IMR-90 (cell line): Measurements from ENCODE around the gene MEDAG. TPM values are rescaled to one million over a fixed set of nuclear protein-coding genes. Genes with fewer than 3 reads are reported as not detected.

Source experiments
- ATAC-seq: fragments of 200-7000 bp; cut with Tn5 transposase; 2 replicates; pipeline ENCODE4 v1.9.1; 2020; ENCODE audit warnings: low read depth, mild to moderate bottlenecking, moderate library complexity
- BruUV-seq: library from RNA; stranded (reverse); fragments of 400-500 nt; replicated peaks from 2 replicates; lab custom pipeline; 2021; lab: Mats Ljungman, UMichigan
- CTCF ChIA-PET: fragments of 300-600 bp; formaldehyde crosslinking; extraction: SDS; loops from one replicate; lab custom pipeline; 2021; ENCODE audit warnings: antibody characterized with exemption; lab: Yijun Ruan, JAX
- POLR2A ChIA-PET: fragments of 300-600 bp; sonication (Branson Sonifier 250); formaldehyde crosslinking; loops from one replicate; lab custom pipeline; 2022; ENCODE audit warnings: antibody characterized with exemption; ENCODE audit not compliant: unreplicated experiment; lab: Charles Lee
- DNase-seq: peaks from one replicate; pipeline ENCODE4 v3.0.0; 2013
- H2AFZ ChIP-seq: replicated peaks from 2 replicates; pipeline ENCODE3; 2013; ENCODE audit warnings: low read length, mild to moderate bottlenecking; ENCODE audit not compliant: poor library complexity
- H2AK5ac ChIP-seq: 2 replicates; pipeline ENCODE4 v1.6.1; 2013; ENCODE audit warnings: low read depth, low read length, inconsistent platforms
- H2AK9ac ChIP-seq: replicated peaks from 2 replicates; pipeline ENCODE3; 2013; ENCODE audit warnings: mild to moderate bottlenecking, low read depth, low read length, moderate library complexity; ENCODE audit not compliant: poor library complexity
- H2BK120ac ChIP-seq: 2 replicates; pipeline ENCODE4 v1.6.1; 2013; ENCODE audit warnings: low read depth, low read length, inconsistent platforms
- H2BK15ac ChIP-seq: 3 replicates; pipeline ENCODE4 v1.6.1; 2013; ENCODE audit warnings: low read depth, low read length, inconsistent platforms
- H2BK20ac ChIP-seq: 2 replicates; pipeline ENCODE4 v1.6.1; 2013; ENCODE audit warnings: low read depth, mild to moderate bottlenecking, inconsistent platforms, low read length, moderate library complexity
- H2BK5ac ChIP-seq: 2 replicates; pipeline ENCODE4 v1.6.1; 2013; ENCODE audit warnings: mild to moderate bottlenecking, low read depth, low read length, inconsistent platforms; ENCODE audit not compliant: poor library complexity, severe bottlenecking
- H3K14ac ChIP-seq: replicated peaks from 2 replicates; pipeline ENCODE4 v1.6.1; 2013; ENCODE audit warnings: low read depth, low read length, inconsistent platforms
- H3K18ac ChIP-seq: 2 replicates; pipeline ENCODE4 v1.6.1; 2013; ENCODE audit warnings: low read depth, low read length, control low read depth
- H3K23ac ChIP-seq: 2 replicates; pipeline ENCODE4 v1.6.1; 2013; ENCODE audit warnings: low read depth, low read length, inconsistent platforms
- H3K27ac ChIP-seq: 2 replicates; pipeline ENCODE4 v1.5.1; 2013; ENCODE audit warnings: mild to moderate bottlenecking, control low read depth, low read length; ENCODE audit not compliant: insufficient read depth
- H3K27me3 ChIP-seq: 2 replicates; pipeline ENCODE4 v1.6.1; 2013; ENCODE audit warnings: low read length; ENCODE audit not compliant: control insufficient read depth, insufficient read depth
- H3K36me3 ChIP-seq: 2 replicates; pipeline ENCODE4 v1.6.1; 2013; ENCODE audit warnings: low read length, mixed read lengths; ENCODE audit not compliant: control insufficient read depth, insufficient read depth
- H3K4ac ChIP-seq: 2 replicates; pipeline ENCODE4 v1.6.1; 2013; ENCODE audit warnings: low read depth, low read length, inconsistent platforms
- H3K4me1 ChIP-seq: 2 replicates; pipeline ENCODE4 v1.6.1; 2013; ENCODE audit warnings: low read length, mixed read lengths; ENCODE audit not compliant: control insufficient read depth, insufficient read depth
- H3K4me2 ChIP-seq: 2 replicates; pipeline ENCODE4 v1.6.1; 2013; ENCODE audit warnings: low read depth, mild to moderate bottlenecking, control low read depth, low read length, moderate library complexity
- H3K4me3 ChIP-seq: 2 replicates; pipeline ENCODE4 v1.5.1; 2013; ENCODE audit warnings: low read depth, mild to moderate bottlenecking, control low read depth, low read length, moderate library complexity; ENCODE audit not compliant: insufficient read depth
- H3K56ac ChIP-seq: 2 replicates; pipeline ENCODE4 v1.6.1; 2013; ENCODE audit warnings: low read length, inconsistent platforms; ENCODE audit not compliant: insufficient read depth; ENCODE audit errors: extremely low read depth
- H3K79me1 ChIP-seq, 2 experiments: 2 replicates each; pipeline ENCODE4 v1.6.1; 2013; ENCODE audit warnings: low read length in 2 of 2, inconsistent platforms in 1 of 2, low read depth in 1 of 2
- H3K9ac ChIP-seq: 2 replicates; pipeline ENCODE4 v1.6.1; 2013; ENCODE audit warnings: low read depth, low read length, control low read depth
- H3K9me1 ChIP-seq: 2 replicates; pipeline ENCODE4 v1.6.1; 2013; ENCODE audit warnings: low read length, inconsistent platforms; ENCODE audit not compliant: insufficient read depth
- H3K9me3 ChIP-seq: 2 replicates; pipeline ENCODE4 v1.6.1; 2013; ENCODE audit warnings: low read length; ENCODE audit not compliant: control insufficient read depth, insufficient read depth
- H4K20me1 ChIP-seq: 2 replicates; pipeline ENCODE4 v1.6.1; 2013; ENCODE audit warnings: low read length, inconsistent platforms; ENCODE audit not compliant: insufficient read depth
- H4K5ac ChIP-seq: 2 replicates; pipeline ENCODE4 v1.6.1; 2013; ENCODE audit warnings: mild to moderate bottlenecking, low read depth, low read length, control low read depth
- H4K8ac ChIP-seq, 2 experiments: 2 replicates each; pipeline ENCODE4 v1.6.1; 2013; ENCODE audit warnings: low read depth in 2 of 2, low read length in 2 of 2, control low read depth in 1 of 2, inconsistent platforms in 1 of 2
- H4K91ac ChIP-seq: 2 replicates; pipeline ENCODE4 v1.6.1; 2013; ENCODE audit warnings: low read depth, low read length, inconsistent platforms; ENCODE audit not compliant: insufficient read depth
- BHLHE40 ChIP-seq: fragments of 150-350 bp; IDR thresholded peaks from 2 replicates; pipeline ENCODE4 v1.6.1; 2016; ENCODE audit warnings: mild to moderate bottlenecking, low read depth, low read length
- CEBPB ChIP-seq: IDR thresholded peaks from 2 replicates; pipeline ENCODE4 v1.6.1; 2012; ENCODE audit warnings: low read depth, low read length, improper control_type of control experiment
- CHD1 ChIP-seq: IDR thresholded peaks from 2 replicates; pipeline ENCODE4 v1.6.1; 2012; ENCODE audit warnings: low read depth, low read length, improper control_type of control experiment
- ELK1 ChIP-seq: fragments of 150-350 bp; IDR thresholded peaks from 2 replicates; pipeline ENCODE4 v1.6.1; 2016; ENCODE audit warnings: low read depth, mild to moderate bottlenecking, low read length, moderate library complexity, borderline replicate concordance
- FOS ChIP-seq: fragments of 150-350 bp; IDR thresholded peaks from 2 replicates; pipeline ENCODE4 v1.6.1; 2016; ENCODE audit warnings: low read depth, low read length
- MAFK ChIP-seq: IDR thresholded peaks from 2 replicates; pipeline ENCODE4 v1.6.1; 2012; ENCODE audit warnings: low read depth, low read length, improper control_type of control experiment
- MAZ ChIP-seq: IDR thresholded peaks from 2 replicates; pipeline ENCODE4 v1.6.1; 2012; ENCODE audit warnings: low read depth, mild to moderate bottlenecking, low read length, improper control_type of control experiment, moderate library complexity, borderline replicate concordance
- MXI1 ChIP-seq: IDR thresholded peaks from 2 replicates; pipeline ENCODE4 v1.6.1; 2012; ENCODE audit warnings: low read depth, mild to moderate bottlenecking, low read length, moderate library complexity, borderline replicate concordance
- NFE2L2 ChIP-seq: fragments of 150-350 bp; IDR thresholded peaks from 2 replicates; pipeline ENCODE4 v1.6.1; 2016; ENCODE audit warnings: low read depth, mild to moderate bottlenecking, low read length
- POLR2A ChIP-seq: IDR thresholded peaks from 2 replicates; pipeline ENCODE4 v1.6.1; 2012; ENCODE audit warnings: mild to moderate bottlenecking, low read depth, low read length
- RAD21 ChIP-seq: IDR thresholded peaks from 2 replicates; pipeline ENCODE4 v1.6.1; 2012; ENCODE audit warnings: low read length, improper control_type of control experiment
- RFX5 ChIP-seq: IDR thresholded peaks from 2 replicates; pipeline ENCODE4 v1.8.0; 2012; ENCODE audit warnings: low read depth, mild to moderate bottlenecking, low read length, moderate library complexity
- SMC3 ChIP-seq: fragments of 150-350 bp; IDR thresholded peaks from 2 replicates; pipeline ENCODE4 v1.6.1; 2016; ENCODE audit warnings: low read depth, mild to moderate bottlenecking, antibody characterized with exemption, low read length, moderate library complexity
- WGBS, 2 experiments: methylation state at CpG; one replicate each; pipeline versions ENCODE4 v1.1.5 to v1.1.7; 2013; ENCODE audit warnings: missing lambda C conversion rate in 2 of 2; ENCODE audit not compliant: insufficient read length in 1 of 2; ENCODE audit errors: extremely low coverage in 2 of 2; 5-methylcytosine and 5-hydroxymethylcytosine counted together
- dilution Hi-C: fragments of 300-500 bp; cut with HindIII; formaldehyde crosslinking; loops from one replicate; pipeline ENCODE4 v1.14.3; 2018; ENCODE audit warnings: low sequenced_read_pairs; ENCODE audit not compliant: unreplicated experiment
- in situ Hi-C: fragments of 300-500 bp; cut with MboI; formaldehyde crosslinking; loops from 3 replicates; pipeline ENCODE4 v1.14.3; 2019; ENCODE audit warnings: low sequenced_read_pairs, inconsistent platforms, mixed read lengths
- intact Hi-C: fragments of 100-400 bp; cut with micrococcal nuclease; formaldehyde crosslinking; loops from 2 replicates; pipeline ENCODE4 v1.10.0; 2022
- polyA plus RNA-seq, 3 experiments: library from polyadenylated mRNA; depleted of rRNA; stranded (reverse); fragments of >200 nt; gene quantifications; 2 replicates each; pipeline ENCODE4 v1.2.3, GENCODE V29; 2012; ENCODE audit warnings: low replicate concordance in 1 of 3
- total RNA-seq: library from RNA; depleted of rRNA; stranded (reverse); fragments of >200 nt; gene quantifications from 2 replicates; pipeline ENCODE4 v1.2.3, GENCODE V29; 2012
- TF ChIP-seq, protein P1 (sequence below): fragments of 150-350 bp; IDR thresholded peaks from 2 replicates; pipeline ENCODE4 v1.6.1; 2017; ENCODE audit warnings: mild to moderate bottlenecking, antibody characterized with exemption, low read length, low read depth

Gene MEDAG
- total and polyA plus RNA-seq, 2 of the 4 experiments (the other 2 are of a cell fraction), result 0.32 to 0.36 TPM

GRCh38 chr13:30916991-30917390 is 10.9 kb downstream of the MEDAG start:
- no peak overlapping the region for H3K4ac ChIP-seq
- no peak overlapping the region for H2BK120ac ChIP-seq
- H2BK5ac ChIP-seq, result no peak overlapping the region
- POLR2A ChIA-PET, result no interaction called here
- H2AFZ ChIP-seq, result no peak overlapping the region
- no peak overlapping the region for H3K23ac ChIP-seq
- no peak overlapping the region for H4K91ac ChIP-seq
- no peak for DNase-seq
- no TSS peak for BruUV-seq
- H4K20me1 ChIP-seq, result no peaks in the 10 kb centered on the region
- ATAC-seq, result no peak
- no peak overlapping the region for H3K14ac ChIP-seq
- no peak overlapping the region for H3K4me2 ChIP-seq
- in situ Hi-C loops, result no loop called here
- H3K18ac ChIP-seq, result no peak overlapping the region
- no peaks in the 10 kb centered on the region for H3K9me3 ChIP-seq
- no peaks in the 10 kb centered on the region for H3K9me1 ChIP-seq
- H2AK5ac ChIP-seq, result no peak overlapping the region
- 83% methylated on average over 2 of the region's 6 CpGs; no CpG with 5 or more reads in 1 of the 2 experiments for WGBS, 2 experiments
- no peak overlapping the region for H3K4me3 ChIP-seq
- no peak overlapping the region for H4K8ac ChIP-seq
- H3K79me1 ChIP-seq, result no peaks in the 10 kb centered on the region
- no peak overlapping the region for H2AK9ac ChIP-seq
- no peaks in the 10 kb centered on the region for H3K4me1 ChIP-seq
- H2BK20ac ChIP-seq, result no peak overlapping the region
- no peak overlapping the region for H3K9ac ChIP-seq
- H4K5ac ChIP-seq, result no peak overlapping the region
- intact Hi-C loops, result loop anchor here (5.0 kb wide), 1 partner anchor 45 kb away; no protein-coding TSS in a partner anchor
- dilution Hi-C loops, result no loop called here
- H3K36me3 ChIP-seq, result no peaks in the 10 kb centered on the region
- H3K27me3 ChIP-seq, result peaks cover 5% of the 10 kb centered on the region; the same call in 1 of the 2 replicates
- H2BK15ac ChIP-seq, result no peak overlapping the region
- no peak overlapping the region for H3K27ac ChIP-seq
- H3K56ac ChIP-seq, result no peak overlapping the region
- CTCF ChIA-PET, result no interaction called here
- no peak for TF ChIP-seq MXI1
- no peak for TF ChIP-seq BHLHE40
- TF ChIP-seq NFE2L2, result no peak
- TF ChIP-seq ELK1, result no peak
- TF ChIP-seq POLR2A, result no peak
- no peak for TF ChIP-seq RAD21
- TF ChIP-seq CEBPB, result no peak
- TF ChIP-seq FOS, result no peak
- TF ChIP-seq CHD1, result no peak
- TF ChIP-seq MAZ, result no peak
- no peak for TF ChIP-seq MAFK
- no peak for TF ChIP-seq SMC3
- TF ChIP-seq RFX5, result no peak
- TF ChIP-seq, protein P1, sequence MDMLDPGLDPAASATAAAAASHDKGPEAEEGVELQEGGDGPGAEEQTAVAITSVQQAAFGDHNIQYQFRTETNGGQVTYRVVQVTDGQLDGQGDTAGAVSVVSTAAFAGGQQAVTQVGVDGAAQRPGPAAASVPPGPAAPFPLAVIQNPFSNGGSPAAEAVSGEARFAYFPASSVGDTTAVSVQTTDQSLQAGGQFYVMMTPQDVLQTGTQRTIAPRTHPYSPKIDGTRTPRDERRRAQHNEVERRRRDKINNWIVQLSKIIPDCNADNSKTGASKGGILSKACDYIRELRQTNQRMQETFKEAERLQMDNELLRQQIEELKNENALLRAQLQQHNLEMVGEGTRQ, result no peak
